HG02884 (cell line): ENCODE results near the gene ACOXL.

ENCODE experiments used
- ATAC-seq: cut with Tn5 transposase; IDR thresholded peaks from one replicate; pipeline ENCODE4 v1.9.1; 2021; ENCODE audit warnings: mild to moderate bottlenecking, moderate library complexity; ENCODE audit not compliant: unreplicated experiment

The ACOXL gene

GRCh38 chr2:111094691-111095090 is 362.3 kb downstream of the ACOXL start:
- no peak for ATAC-seq

- no peak for ATAC-seq
These were observed 363.1 kb downstream of the ACOXL start for GRCh38 chr2:111095434-111095833.

- ATAC-seq: no peak
These were observed 367.0 kb downstream of the ACOXL start for GRCh38 chr2:111099402-111099801.

DNA sequence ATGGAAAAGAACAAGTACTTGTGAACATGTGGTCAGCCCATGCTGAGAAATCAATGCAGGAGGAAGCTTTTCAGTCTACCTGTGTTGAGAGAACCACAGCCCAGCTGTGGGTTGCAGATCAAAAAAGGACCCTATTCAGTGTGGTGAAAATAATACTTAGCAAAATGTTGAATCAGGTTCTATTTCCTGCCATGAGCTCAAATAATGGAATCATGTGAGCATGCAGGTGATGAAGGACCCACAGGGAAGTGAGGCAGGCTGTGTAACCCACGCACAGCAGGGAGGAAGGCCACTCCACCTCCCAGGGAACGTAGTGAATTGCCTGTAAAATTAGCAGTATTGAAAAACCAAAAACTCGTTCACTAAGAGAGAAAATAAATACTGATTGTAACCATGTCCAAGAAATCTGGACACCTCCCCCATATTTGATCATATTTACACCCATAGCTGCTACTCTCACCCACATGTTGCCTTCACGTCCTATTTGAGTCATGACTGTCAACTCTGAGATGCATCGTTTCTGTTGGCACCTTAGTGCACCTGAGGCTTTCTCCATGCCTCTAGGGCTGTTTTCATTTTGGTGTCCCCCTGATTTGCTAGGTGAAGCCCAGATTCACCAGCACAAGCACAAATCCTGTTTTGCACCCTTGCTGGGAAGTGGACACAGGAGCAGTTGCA is 367.9 kb downstream of the ACOXL start:
- ATAC-seq: no peak

GRCh38 chr2:111100765-111101162 is 368.4 kb downstream of the ACOXL start:
- peak; percentile 84 for ATAC-seq

DNA sequence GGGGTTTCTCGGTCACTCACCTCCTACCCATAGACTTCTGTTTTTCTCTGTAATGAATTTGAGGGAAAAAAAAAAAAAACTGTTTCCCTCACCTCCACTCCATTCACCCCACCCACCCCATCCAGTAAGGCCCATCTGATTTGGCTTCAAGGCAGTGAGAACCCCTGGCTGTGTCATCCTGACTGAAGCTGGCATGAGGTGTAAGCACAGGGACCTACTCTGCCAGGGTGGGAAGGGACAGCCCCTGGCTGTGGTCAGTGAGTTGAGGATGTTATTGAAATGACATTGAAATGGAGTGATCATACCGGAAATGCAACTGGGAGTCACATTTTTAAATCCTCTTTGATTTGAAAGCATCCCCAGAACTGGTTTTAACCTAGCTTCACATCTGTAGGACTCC is 369.2 kb downstream of the ACOXL start:
- ATAC-seq: no peak

GRCh38 chr2:111102216-111102615 is 369.8 kb downstream of the ACOXL start:
- ATAC-seq: no peak

DNA sequence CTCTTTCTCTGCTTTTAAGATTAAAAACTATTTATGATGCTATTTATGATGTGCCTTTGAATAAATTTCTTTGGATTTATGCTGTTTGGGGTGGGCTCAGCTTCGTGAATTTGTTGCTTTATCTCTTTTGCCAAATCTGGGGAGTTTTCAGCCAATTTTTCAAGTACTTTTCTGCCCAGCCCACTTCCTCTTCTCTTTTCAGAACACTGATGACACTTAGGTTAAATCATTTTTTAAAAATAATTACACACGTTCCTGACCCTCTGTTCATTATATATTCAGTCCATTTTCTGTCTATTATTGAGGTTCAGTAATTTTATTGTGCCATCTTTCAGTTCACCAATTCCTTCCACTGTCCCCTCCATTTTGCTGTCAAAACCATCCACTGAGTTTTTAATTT is 373.6 kb downstream of the ACOXL start:
- ATAC-seq: no peak

- ATAC-seq: no peak
These were observed 374.3 kb downstream of the ACOXL start for GRCh38 chr2:111106706-111107105.

- no peak for ATAC-seq
These were observed 376.4 kb downstream of the ACOXL start for GRCh38 chr2:111108745-111109271.

DNA sequence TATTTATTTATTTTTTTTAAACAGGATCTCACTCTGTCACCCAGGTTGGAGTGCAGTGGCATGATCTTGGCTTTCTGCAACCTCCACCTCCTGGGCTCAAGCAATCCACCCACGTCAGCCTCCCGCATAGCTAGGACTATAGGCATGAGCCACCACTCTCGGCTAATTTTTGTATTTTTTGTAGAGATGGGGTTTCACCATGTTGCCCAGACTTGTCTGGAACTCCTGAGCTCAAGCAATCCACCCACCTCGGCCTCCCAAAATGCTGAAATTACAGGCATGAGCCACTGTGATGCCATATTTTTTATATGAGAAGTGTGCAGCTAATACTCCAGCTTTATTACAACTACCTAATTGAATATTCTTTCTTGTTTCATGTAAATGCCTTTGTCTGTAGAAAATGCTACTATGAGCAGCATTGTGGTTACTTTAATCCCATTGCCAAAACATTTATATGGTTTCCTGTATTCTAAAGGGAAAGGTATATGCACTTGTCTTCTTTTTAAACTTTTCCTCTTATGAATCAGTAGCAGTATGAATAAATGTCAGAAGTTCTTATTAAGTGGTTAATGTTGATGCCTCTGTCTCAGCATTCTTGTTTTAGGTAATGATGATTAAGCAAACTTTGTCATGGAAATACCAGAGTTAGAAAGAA is 378.9 kb downstream of the ACOXL start:
- ATAC-seq: no peak

DNA sequence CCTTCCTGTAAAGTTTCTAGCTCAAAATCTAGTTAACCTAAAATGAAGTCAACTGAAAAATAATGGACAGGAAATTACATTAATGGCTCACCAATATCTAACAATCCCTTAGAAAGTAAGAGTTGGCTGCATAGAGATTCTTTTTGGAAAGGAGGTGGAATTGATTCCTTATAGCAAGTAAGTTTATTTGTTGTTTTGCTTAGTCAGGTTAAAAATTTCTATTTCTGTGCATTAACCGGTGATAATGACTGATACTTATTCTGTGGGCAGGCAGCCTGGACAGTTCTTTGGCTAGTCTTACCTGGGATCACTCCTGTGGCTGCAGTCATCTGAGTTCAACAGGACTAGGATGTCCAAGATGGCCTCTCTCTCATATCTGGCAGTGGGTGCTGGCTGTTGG is 381.5 kb downstream of the ACOXL start:
- no peak for ATAC-seq

GRCh38 chr2:111116011-111116746 is 383.8 kb downstream of the ACOXL start:
- ATAC-seq: peak; percentile 40

- ATAC-seq: no peak
These were observed 384.6 kb downstream of the ACOXL start for GRCh38 chr2:111116843-111117597.

DNA sequence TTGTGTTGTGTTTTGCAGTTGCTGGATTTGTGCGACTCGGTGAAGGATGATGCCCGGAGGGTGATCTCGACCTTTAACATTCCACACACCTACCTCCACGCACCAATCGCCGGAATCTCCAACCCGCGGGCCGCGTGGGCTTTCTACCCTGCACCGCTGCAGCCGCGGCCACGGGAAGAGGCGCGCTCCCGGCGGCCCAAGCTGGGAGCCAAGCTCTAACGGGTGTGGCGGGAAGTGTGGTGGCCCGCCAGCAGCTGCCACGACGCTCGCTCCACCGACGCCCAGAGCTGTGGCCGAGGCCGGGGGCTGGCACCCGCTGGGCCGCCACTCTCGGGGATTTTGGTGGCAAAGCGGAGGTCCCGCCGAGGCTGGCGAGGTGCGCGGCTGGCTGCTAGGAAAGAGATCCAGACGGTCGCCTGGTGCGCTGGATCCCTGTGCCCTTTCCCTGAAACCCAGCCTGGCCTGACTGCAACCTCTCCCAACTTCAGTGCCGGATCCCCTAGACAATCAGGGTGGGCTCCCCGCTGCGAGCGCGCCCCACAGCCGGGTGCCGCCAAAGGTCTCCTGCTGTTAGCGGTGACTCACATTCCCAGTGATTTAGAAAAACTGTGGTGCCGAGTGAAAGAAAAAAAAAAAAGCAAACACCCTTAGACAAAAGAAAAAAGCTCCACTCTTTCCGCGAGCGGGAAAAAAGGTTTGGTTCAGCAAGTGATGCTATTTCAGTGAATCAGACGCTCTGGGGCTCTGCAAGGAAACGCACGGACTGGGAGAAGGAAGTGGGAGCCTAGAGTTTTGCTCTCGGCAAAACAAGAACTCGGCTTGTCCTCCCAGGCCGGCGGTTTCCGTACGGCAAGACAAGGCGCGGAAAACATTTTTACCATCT is 385.5 kb downstream of the ACOXL start:
- no peak for ATAC-seq

DNA sequence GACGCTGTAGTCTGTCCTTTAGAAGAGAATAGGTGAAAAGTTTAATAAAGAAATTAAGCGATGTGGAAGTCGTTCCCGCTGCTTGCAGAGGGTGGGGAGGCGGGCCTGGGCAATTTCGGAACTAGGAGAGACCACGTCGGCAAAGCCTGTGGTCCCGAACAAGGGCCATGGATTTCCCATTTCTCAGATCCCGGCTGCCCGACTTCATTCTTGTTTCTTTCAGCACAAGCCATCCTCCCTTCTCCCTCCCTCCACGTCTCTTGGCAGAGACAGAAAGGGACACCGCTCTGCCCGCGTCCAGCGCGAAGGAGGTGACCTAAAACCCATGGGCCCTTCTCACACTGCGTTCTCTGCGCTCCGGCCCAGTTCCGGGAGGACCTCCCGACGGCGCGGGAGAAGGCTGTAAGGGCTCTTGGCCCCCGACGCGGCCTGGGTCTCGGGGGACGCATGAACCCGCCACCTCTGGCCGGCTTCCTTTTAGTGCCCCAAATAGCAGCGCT is 386.2 kb downstream of the ACOXL start:
- no peak for ATAC-seq

DNA sequence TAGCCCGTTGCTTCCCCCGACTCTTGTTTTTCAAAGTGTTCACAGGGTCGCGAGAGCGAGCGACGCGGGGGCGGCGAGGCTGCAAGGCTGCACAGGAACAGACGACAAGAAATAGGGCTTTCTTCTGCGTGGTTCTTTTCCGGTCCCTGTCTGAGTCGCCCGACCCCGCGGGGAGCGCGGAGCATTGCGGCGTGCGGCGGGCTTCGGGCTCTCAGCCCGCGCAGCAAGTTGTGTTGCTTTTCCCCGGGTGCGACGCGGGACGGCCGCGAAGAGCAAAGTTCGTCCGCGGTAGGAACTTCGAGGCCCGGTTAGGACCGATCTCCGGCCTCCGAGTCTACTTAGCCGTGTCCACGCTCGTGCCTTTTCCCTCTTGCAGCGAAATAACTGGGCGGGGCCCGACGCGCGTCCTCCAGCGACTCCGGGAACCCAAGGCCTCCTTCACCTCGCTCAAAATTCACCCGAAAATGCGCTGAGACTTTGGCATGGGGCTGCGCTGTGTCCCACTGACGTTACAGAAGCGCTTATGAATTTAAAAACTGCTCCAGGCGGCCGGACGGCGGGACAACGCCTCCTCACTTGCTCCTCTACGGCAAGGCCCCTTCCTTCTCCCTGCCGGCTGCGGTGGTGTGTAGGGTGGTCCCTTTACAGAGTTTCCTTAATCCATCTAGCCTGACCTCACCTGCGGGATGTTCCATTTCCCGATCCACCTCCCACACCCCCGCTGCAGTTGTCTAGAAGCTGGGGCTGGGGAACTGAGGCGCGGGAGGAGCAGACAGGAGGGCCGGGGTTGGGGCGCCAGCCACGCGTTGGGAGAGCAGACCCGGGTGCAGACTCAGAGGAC is 386.8 kb downstream of the ACOXL start:
- no peak for ATAC-seq

GRCh38 chr2:111119822-111120252 is 387.5 kb downstream of the ACOXL start:
- no peak for ATAC-seq
